ENCODE measurements around the gene GGACT.
"Not testable (repeated sequence)": the region's sequence is repeated elsewhere in the genome, so short reads cannot be mapped to it uniquely, and the experiment has no call there.

GGACT gene

GRCh38 chr13:100601716-100602115 lies 13.1 kb upstream of the GGACT start:
- DNase-seq (ENCODE audit: low spot score) (no peak), FAIRE-seq (no peak)

- FAIRE-seq = no peak
- DNase-seq (ENCODE audit: low spot score) = no peak
These were observed 12.3 kb upstream of the GGACT start for GRCh38 chr13:100600915-100601314.

- FAIRE-seq (no peak), DNase-seq (ENCODE audit: low spot score) (no peak)
These were observed 11.9 kb upstream of the GGACT start for GRCh38 chr13:100600461-100600860.

GRCh38 chr13:100597253-100597652 lies 8.7 kb upstream of the GGACT start:
- peak; percentile 31 for DNase-seq (ENCODE audit: low spot score)

GRCh38 chr13:100596516-100596915 lies 7.9 kb upstream of the GGACT start:
- no peak for FAIRE-seq
- no peak for DNase-seq (ENCODE audit: low spot score)

More at GRCh38 chr13:100597253-100597652, 8.7 kb upstream of the GGACT start:
- FAIRE-seq = no peak

GRCh38 chr13:100594731-100595130 lies 6.1 kb upstream of the GGACT start:
- DNase-seq (ENCODE audit: low spot score) (no peak), FAIRE-seq (no peak)

- DNase-seq (ENCODE audit: low spot score) (no peak), FAIRE-seq (no peak)
These were observed 5.7 kb upstream of the GGACT start for GRCh38 chr13:100594255-100594654.

GRCh38 chr13:100589178-100589725 lies 663 bp upstream of the GGACT start:
- FAIRE-seq = no peak
- DNase-seq (ENCODE audit: low spot score) = no peak

- DNase-seq (ENCODE audit: low spot score) (no peak), FAIRE-seq (no peak)
These were observed 3.7 kb downstream of the GGACT start for GRCh38 chr13:100584896-100585295.

- DNase-seq (ENCODE audit: low spot score) (no peak), FAIRE-seq (no peak)
These were observed 7.1 kb downstream of the GGACT start for GRCh38 chr13:100581504-100581903.

GRCh38 chr13:100581030-100581429 lies 7.6 kb downstream of the GGACT start:
- DNase-seq (ENCODE audit: low spot score) = no peak
- FAIRE-seq = no peak

- DNase-seq (ENCODE audit: low spot score) (no peak), FAIRE-seq (no peak)
These were observed 8.5 kb downstream of the GGACT start for GRCh38 chr13:100580045-100580444.

- FAIRE-seq; DNase-seq (ENCODE audit: low spot score): not testable (repeated sequence)
These were observed 11.3 kb downstream of the GGACT start for GRCh38 chr13:100577239-100577638.

- DNase-seq (ENCODE audit: low spot score) (peak; percentile 40), FAIRE-seq (no peak)
These were observed 15.5 kb downstream of the GGACT start for GRCh38 chr13:100573121-100573520.

GRCh38 chr13:100566543-100566942 lies 22.0 kb downstream of the GGACT start:
- FAIRE-seq = no peak
- peak; percentile 36 for DNase-seq (ENCODE audit: low spot score)

- FAIRE-seq (no peak), DNase-seq (ENCODE audit: low spot score) (no peak)
These were observed 23.3 kb downstream of the GGACT start for GRCh38 chr13:100565286-100565685.

- DNase-seq (ENCODE audit: low spot score) (no peak), FAIRE-seq (no peak)
These were observed 24.0 kb downstream of the GGACT start for GRCh38 chr13:100564444-100565223.

- no peak for FAIRE-seq
These were observed 24.8 kb downstream of the GGACT start for GRCh38 chr13:100563779-100564178.

GRCh38 chr13:100561599-100562204 lies 26.9 kb downstream of the GGACT start:
- FAIRE-seq (no peak), DNase-seq (ENCODE audit: low spot score) (no peak)

More at GRCh38 chr13:100563779-100564178, 24.8 kb downstream of the GGACT start:
- no peak for DNase-seq (ENCODE audit: low spot score)

GRCh38 chr13:100561158-100561499 lies 27.5 kb downstream of the GGACT start:
- FAIRE-seq (no peak), DNase-seq (ENCODE audit: low spot score) (no peak)

GRCh38 chr13:100560498-100561157 lies 28.0 kb downstream of the GGACT start:
- FAIRE-seq (no peak), DNase-seq (ENCODE audit: low spot score) (no peak)

- DNase-seq (ENCODE audit: low spot score) (no peak), FAIRE-seq (no peak)
These were observed 28.7 kb downstream of the GGACT start for GRCh38 chr13:100559886-100560285.
